Loucy (cell line): ENCODE measurements around the gene EPB42.

ENCODE experiments used
- H2AFZ ChIP-seq: fragments of 200-600 bp; sonication (generic); 2 replicates; pipeline ENCODE4 v1.6.0; 2016; ENCODE audit warnings: antibody characterized with exemption, mild to moderate bottlenecking, low read length, moderate library complexity
- H3F3A ChIP-seq: fragments of 200-600 bp; 2 replicates; pipeline ENCODE4 v1.6.0; 2016; ENCODE audit warnings: antibody characterized with exemption, low read depth, mild to moderate bottlenecking
- H3K27me3 ChIP-seq: fragments of 200-600 bp; sonication (generic); 2 replicates; pipeline ENCODE4 v1.6.1; 2014; ENCODE audit warnings: low read length, mild to moderate bottlenecking; ENCODE audit not compliant: insufficient read depth, poor library complexity, severe bottlenecking
- H3K36me3 ChIP-seq: fragments of 200-600 bp; sonication (generic); 2 replicates; pipeline ENCODE4 v1.6.1; 2016; ENCODE audit warnings: low read length; ENCODE audit not compliant: insufficient read depth
- H3K4me1 ChIP-seq: fragments of 200-600 bp; sonication (generic); 2 replicates; pipeline ENCODE4 v1.5.1; 2014; ENCODE audit warnings: low read length, mild to moderate bottlenecking; ENCODE audit not compliant: insufficient read depth, poor library complexity, severe bottlenecking
- H3K4me2 ChIP-seq: fragments of 200-600 bp; sonication (generic); 2 replicates; pipeline ENCODE4 v1.6.0; 2014; ENCODE audit warnings: antibody characterized with exemption, low read length, low read depth, mild to moderate bottlenecking; ENCODE audit not compliant: poor library complexity, severe bottlenecking
- H3K4me3 ChIP-seq: fragments of 200-600 bp; sonication (generic); 2 replicates; pipeline ENCODE4 v1.5.1; 2014; ENCODE audit warnings: low read length, mild to moderate bottlenecking, mixed read lengths; ENCODE audit not compliant: poor library complexity, severe bottlenecking
- H3K79me2 ChIP-seq: fragments of 200-600 bp; sonication (generic); 2 replicates; pipeline ENCODE4 v1.6.1; 2014; ENCODE audit warnings: low read length; ENCODE audit not compliant: insufficient read depth
- H3K9ac ChIP-seq: fragments of 200-600 bp; sonication (generic); 2 replicates; pipeline ENCODE4 v1.6.0; 2014; ENCODE audit warnings: mild to moderate bottlenecking, low read depth, low read length, moderate library complexity; ENCODE audit not compliant: poor library complexity, severe bottlenecking
- H3K9me2 ChIP-seq: fragments of 200-600 bp; sonication (generic); replicated peaks from 2 replicates; pipeline ENCODE4 v1.6.1; 2016; ENCODE audit warnings: low read depth, low read length, mixed read lengths
- H3K9me3 ChIP-seq: fragments of 200-600 bp; sonication (generic); 2 replicates; pipeline ENCODE4 v1.6.1; 2014; ENCODE audit warnings: mild to moderate bottlenecking, antibody characterized with exemption, low read length, low read depth; ENCODE audit not compliant: insufficient read depth
- H4K20me1 ChIP-seq: fragments of 200-600 bp; sonication (generic); 2 replicates; pipeline ENCODE4 v1.6.0; 2014; ENCODE audit warnings: antibody characterized with exemption, low read length, mild to moderate bottlenecking; ENCODE audit not compliant: insufficient read depth, poor library complexity, severe bottlenecking
- CTCF ChIP-seq: fragments of 200-600 bp; sonication (generic); conservative IDR thresholded peaks from 2 replicates; pipeline ENCODE4 v1.5.1; 2014; ENCODE audit warnings: mild to moderate bottlenecking, antibody characterized with exemption, low read length
- EZH2phosphoT487 ChIP-seq: fragments of 200-600 bp; IDR thresholded peaks from 2 replicates; pipeline ENCODE4 v1.6.1; 2018; ENCODE audit warnings: antibody characterized with exemption, mild to moderate bottlenecking, moderate library complexity, borderline replicate concordance

EPB42 gene

GRCh38 chr15:43214169-43214568, 6.6 kb downstream of the EPB42 start:
- H3K4me1 ChIP-seq = peaks cover 5% of the 10 kb centered on the region
- H4K20me1 ChIP-seq = no peaks in the 10 kb centered on the region
- no peaks in the 10 kb centered on the region for H3K9me3 ChIP-seq
- H3K9me2 ChIP-seq = no peaks in the 10 kb centered on the region
- no peak overlapping the region for H3K4me2 ChIP-seq
- H3K9ac ChIP-seq = no peak overlapping the region
- H3K4me3 ChIP-seq = no peak overlapping the region
- H3F3A ChIP-seq = no peaks in the 10 kb centered on the region
- no peaks in the 10 kb centered on the region for H3K36me3 ChIP-seq
- TF ChIP-seq EZH2phosphoT487 (no peak), CTCF (no peak)
- no peak overlapping the region for H2AFZ ChIP-seq
- H3K27me3 ChIP-seq = no peaks in the 10 kb centered on the region
- no peaks in the 10 kb centered on the region for H3K79me2 ChIP-seq

GRCh38 chr15:43213466-43213865, 7.4 kb downstream of the EPB42 start:
- H3K79me2 ChIP-seq = no peaks in the 10 kb centered on the region
- H3K9me3 ChIP-seq = no peaks in the 10 kb centered on the region
- H3K9ac ChIP-seq = no peak overlapping the region
- H2AFZ ChIP-seq = no peak overlapping the region
- no peaks in the 10 kb centered on the region for H3K4me1 ChIP-seq
- H3K36me3 ChIP-seq = no peaks in the 10 kb centered on the region
- no peaks in the 10 kb centered on the region for H3K27me3 ChIP-seq
- H3K4me2 ChIP-seq = no peak overlapping the region
- TF ChIP-seq CTCF (no peak), EZH2phosphoT487 (no peak)
- H3F3A ChIP-seq = no peaks in the 10 kb centered on the region
- no peak overlapping the region for H3K4me3 ChIP-seq
- H4K20me1 ChIP-seq = no peaks in the 10 kb centered on the region
- no peaks in the 10 kb centered on the region for H3K9me2 ChIP-seq

GRCh38 chr15:43212951-43213350, 7.9 kb downstream of the EPB42 start:
- H3F3A ChIP-seq = no peaks in the 10 kb centered on the region
- no peak overlapping the region for H2AFZ ChIP-seq
- no peaks in the 10 kb centered on the region for H3K9me2 ChIP-seq
- H4K20me1 ChIP-seq = no peaks in the 10 kb centered on the region
- no peaks in the 10 kb centered on the region for H3K79me2 ChIP-seq
- H3K4me2 ChIP-seq = no peak overlapping the region
- H3K9me3 ChIP-seq = no peaks in the 10 kb centered on the region
- H3K4me1 ChIP-seq = no peaks in the 10 kb centered on the region
- H3K4me3 ChIP-seq = no peak overlapping the region
- no peaks in the 10 kb centered on the region for H3K27me3 ChIP-seq
- H3K36me3 ChIP-seq = no peaks in the 10 kb centered on the region
- TF ChIP-seq EZH2phosphoT487 (no peak), CTCF (no peak)
- H3K9ac ChIP-seq = no peak overlapping the region
